Vagina (tissue), 2 donors: ENCODE data around the gene CLN6.

ENCODE experiments used
- POLR2A ChIP-seq, 2 donors: fragments of 450-650 bp; IDR thresholded peaks; one replicate each; pipeline ENCODE4 v1.6.1; 2017; ENCODE audit warnings: antibody characterized with exemption in 2 of 2, mild to moderate bottlenecking in 2 of 2, moderate library complexity in 2 of 2
- POLR2AphosphoS5 ChIP-seq, 2 donors: sonication (generic); formaldehyde crosslinking; IDR thresholded peaks; one replicate each; pipeline ENCODE4 v1.9.0; 2017; ENCODE audit warnings: antibody characterized with exemption in 2 of 2, mild to moderate bottlenecking in 2 of 2, low read depth in 1 of 2; ENCODE audit not compliant: insufficient read depth in 1 of 2
- TF ChIP-seq, protein P1 (sequence below), 3 experiments: fragments of 450-650 bp in 2 of 3; fragments of 200-600 bp in 1 of 3; sonication (generic) in 1 of 3; IDR thresholded peaks; one replicate each; pipeline ENCODE4 v1.5.1; 2017 to 2019; ENCODE audit warnings: antibody characterized with exemption in 3 of 3, mild to moderate bottlenecking in 2 of 3, moderate library complexity in 2 of 3

DNA sequence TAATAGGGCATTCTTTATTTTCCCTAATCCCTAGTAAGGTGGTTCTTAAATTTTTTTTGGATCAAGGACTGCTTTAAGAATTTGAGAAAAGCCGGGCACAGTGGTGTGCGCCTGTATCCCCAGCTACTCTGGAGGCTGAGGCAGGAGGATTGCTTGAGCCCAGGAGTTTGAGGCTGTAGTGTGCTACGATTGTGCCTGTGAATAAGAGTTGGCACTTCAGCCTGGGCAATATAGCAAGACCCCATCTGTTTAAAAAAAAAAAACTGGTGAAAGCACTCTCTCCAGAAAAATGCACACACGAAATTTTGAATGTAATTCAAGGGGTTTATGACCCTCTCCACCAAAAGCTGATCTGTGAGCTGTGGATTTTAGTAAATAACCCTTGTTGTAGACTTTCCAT, 56.4 kb downstream of the CLN6 start:
- TF ChIP-seq, protein P1, sequence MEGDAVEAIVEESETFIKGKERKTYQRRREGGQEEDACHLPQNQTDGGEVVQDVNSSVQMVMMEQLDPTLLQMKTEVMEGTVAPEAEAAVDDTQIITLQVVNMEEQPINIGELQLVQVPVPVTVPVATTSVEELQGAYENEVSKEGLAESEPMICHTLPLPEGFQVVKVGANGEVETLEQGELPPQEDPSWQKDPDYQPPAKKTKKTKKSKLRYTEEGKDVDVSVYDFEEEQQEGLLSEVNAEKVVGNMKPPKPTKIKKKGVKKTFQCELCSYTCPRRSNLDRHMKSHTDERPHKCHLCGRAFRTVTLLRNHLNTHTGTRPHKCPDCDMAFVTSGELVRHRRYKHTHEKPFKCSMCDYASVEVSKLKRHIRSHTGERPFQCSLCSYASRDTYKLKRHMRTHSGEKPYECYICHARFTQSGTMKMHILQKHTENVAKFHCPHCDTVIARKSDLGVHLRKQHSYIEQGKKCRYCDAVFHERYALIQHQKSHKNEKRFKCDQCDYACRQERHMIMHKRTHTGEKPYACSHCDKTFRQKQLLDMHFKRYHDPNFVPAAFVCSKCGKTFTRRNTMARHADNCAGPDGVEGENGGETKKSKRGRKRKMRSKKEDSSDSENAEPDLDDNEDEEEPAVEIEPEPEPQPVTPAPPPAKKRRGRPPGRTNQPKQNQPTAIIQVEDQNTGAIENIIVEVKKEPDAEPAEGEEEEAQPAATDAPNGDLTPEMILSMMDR (IDR thresholded peaks at IDR 0.05): no peak
- no peak for TF ChIP-seq POLR2A (IDR thresholded peaks at IDR 0.05)
- TF ChIP-seq POLR2AphosphoS5 (IDR thresholded peaks at IDR 0.05; ENCODE audit: insufficient read depth in 1 of 2, low read depth in 1 of 2): no peak
